A673 (cell line): Measurements from ENCODE around the gene CDPF1. TPM values are rescaled to one million over a fixed set of nuclear protein-coding genes. Genes with fewer than 3 reads are reported as not detected.

ENCODE experiments used
- BruUV-seq: library from RNA; stranded (reverse); fragments of 400-500 nt; replicated peaks from 2 replicates; lab custom pipeline; 2021; lab: Mats Ljungman, UMichigan
- CTCF ChIA-PET: fragments of 300-600 bp; sonication (Branson Sonifier 250); formaldehyde crosslinking; loops from one replicate; lab custom pipeline; 2022; ENCODE audit warnings: antibody characterized with exemption; lab: Charles Lee
- POLR2A ChIA-PET: fragments of 300-600 bp; sonication (Branson Sonifier 250); formaldehyde crosslinking; loops from one replicate; lab custom pipeline; 2022; ENCODE audit warnings: antibody characterized with exemption; ENCODE audit not compliant: low non-redundant PET; lab: Charles Lee
- DNase-seq: peaks from one replicate; pipeline ENCODE4 v3.0.0-alpha.2; 2015; ENCODE audit warnings: low spot score
- H3K27ac ChIP-seq: fragments of 200-600 bp; sonication (generic); 2 replicates; pipeline ENCODE4 v1.5.1; 2016; ENCODE audit warnings: mixed run types, low read depth, mild to moderate bottlenecking, mixed read lengths, antibody characterized with exemption, low read length; ENCODE audit not compliant: poor library complexity, severe bottlenecking
- H3K27me3 ChIP-seq: fragments of 200-600 bp; sonication (generic); replicated peaks from 2 replicates; pipeline ENCODE4 v1.6.1; 2017; ENCODE audit warnings: mixed run types, low read depth, mild to moderate bottlenecking, mixed read lengths, antibody characterized with exemption, low read length; ENCODE audit not compliant: insufficient read depth, poor library complexity
- H3K36me3 ChIP-seq: fragments of 200-600 bp; sonication (generic); 2 replicates; pipeline ENCODE4 v1.6.1; 2016; ENCODE audit warnings: mixed run types, mild to moderate bottlenecking, mixed read lengths, antibody characterized with exemption, low read length; ENCODE audit not compliant: insufficient read depth, poor library complexity, severe bottlenecking
- H3K4me1 ChIP-seq: fragments of 200-600 bp; sonication (generic); 2 replicates; pipeline ENCODE4 v1.6.1; 2017; ENCODE audit warnings: mixed run types, mild to moderate bottlenecking, mixed read lengths, antibody characterized with exemption, low read length; ENCODE audit not compliant: insufficient read depth, poor library complexity, severe bottlenecking
- H3K4me3 ChIP-seq: fragments of 200-600 bp; sonication (generic); 2 replicates; pipeline ENCODE4 v1.5.1; 2016; ENCODE audit warnings: low read depth, mixed run types, mild to moderate bottlenecking, mixed read lengths, low read length; ENCODE audit not compliant: poor library complexity, severe bottlenecking
- H3K9me3 ChIP-seq: fragments of 200-600 bp; sonication (generic); 2 replicates; pipeline ENCODE4 v1.6.1; 2016; ENCODE audit warnings: mixed run types, low read depth, mild to moderate bottlenecking, mixed read lengths, antibody characterized with exemption, low read length; ENCODE audit not compliant: poor library complexity, severe bottlenecking
- EZH2 ChIP-seq: fragments of 200-600 bp; sonication (generic); IDR thresholded peaks from 2 replicates; pipeline ENCODE4 v1.6.1; 2017; ENCODE audit warnings: borderline replicate concordance, low read depth, mild to moderate bottlenecking, mixed read lengths, antibody characterized with exemption, low read length; ENCODE audit not compliant: poor library complexity, severe bottlenecking
- intact Hi-C: fragments of 100-400 bp; cut with micrococcal nuclease; formaldehyde crosslinking; loops from one replicate; pipeline ENCODE4 v1.10.0; 2022; ENCODE audit not compliant: unreplicated experiment
- total RNA-seq: library from RNA; stranded (reverse); gene quantifications from 2 replicates; pipeline ENCODE4 v1.2.3, GENCODE V29; 2021
- TF ChIP-seq, protein P1 (sequence below): fragments of 300-800, 200-600 bp; sonication (generic); conservative IDR thresholded peaks from 2 replicates; pipeline ENCODE4 v1.5.1; 2017; ENCODE audit warnings: low read depth, mild to moderate bottlenecking, antibody characterized with exemption, low read length, moderate library complexity, mixed read lengths

The CDPF1 gene
- total RNA-seq, 1 experiment from 2014 or later = 7.0 TPM

DNA sequence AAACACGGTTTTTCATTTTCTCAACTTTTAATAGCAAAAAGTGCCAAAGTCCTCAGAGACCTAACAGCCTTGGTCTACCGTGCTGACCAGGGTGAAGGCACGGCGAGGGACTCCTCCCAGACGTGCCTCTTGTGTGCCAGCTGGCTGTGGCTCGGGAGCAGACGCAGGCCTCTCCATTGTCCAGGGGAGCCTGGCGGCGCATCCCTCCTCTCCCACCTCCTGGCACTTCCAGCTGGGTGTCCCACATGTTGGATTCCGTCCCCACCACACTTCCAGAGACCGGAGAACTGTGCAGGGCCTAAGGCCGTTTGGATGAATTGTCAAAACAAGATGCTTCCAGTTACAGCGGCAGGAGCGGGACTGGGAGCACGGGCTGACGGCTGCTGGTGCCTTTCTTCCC lies 11.6 kb downstream of the CDPF1 start:
- BruUV-seq = no TSS peak
- Histone ChIP-seq H3K27ac (no peak overlapping the region), H3K4me3 (no peak overlapping the region), H3K9me3 (no peaks in the 10 kb centered on the region), H3K36me3 (no peaks in the 10 kb centered on the region), H3K4me1 (no peaks in the 10 kb centered on the region), H3K27me3 (no peaks in the 10 kb centered on the region)
- ChIA-PET CTCF (no interaction called here), POLR2A (no interaction called here)
- DNase-seq = no peak
- no peak for TF ChIP-seq EZH2
- TF ChIP-seq, protein P1, sequence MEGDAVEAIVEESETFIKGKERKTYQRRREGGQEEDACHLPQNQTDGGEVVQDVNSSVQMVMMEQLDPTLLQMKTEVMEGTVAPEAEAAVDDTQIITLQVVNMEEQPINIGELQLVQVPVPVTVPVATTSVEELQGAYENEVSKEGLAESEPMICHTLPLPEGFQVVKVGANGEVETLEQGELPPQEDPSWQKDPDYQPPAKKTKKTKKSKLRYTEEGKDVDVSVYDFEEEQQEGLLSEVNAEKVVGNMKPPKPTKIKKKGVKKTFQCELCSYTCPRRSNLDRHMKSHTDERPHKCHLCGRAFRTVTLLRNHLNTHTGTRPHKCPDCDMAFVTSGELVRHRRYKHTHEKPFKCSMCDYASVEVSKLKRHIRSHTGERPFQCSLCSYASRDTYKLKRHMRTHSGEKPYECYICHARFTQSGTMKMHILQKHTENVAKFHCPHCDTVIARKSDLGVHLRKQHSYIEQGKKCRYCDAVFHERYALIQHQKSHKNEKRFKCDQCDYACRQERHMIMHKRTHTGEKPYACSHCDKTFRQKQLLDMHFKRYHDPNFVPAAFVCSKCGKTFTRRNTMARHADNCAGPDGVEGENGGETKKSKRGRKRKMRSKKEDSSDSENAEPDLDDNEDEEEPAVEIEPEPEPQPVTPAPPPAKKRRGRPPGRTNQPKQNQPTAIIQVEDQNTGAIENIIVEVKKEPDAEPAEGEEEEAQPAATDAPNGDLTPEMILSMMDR = no peak
- intact Hi-C loops = no loop called here

GRCh38 chr22:46237453-46238124 lies 12.5 kb downstream of the CDPF1 start:
- CTCF ChIA-PET = no interaction called here

DNA sequence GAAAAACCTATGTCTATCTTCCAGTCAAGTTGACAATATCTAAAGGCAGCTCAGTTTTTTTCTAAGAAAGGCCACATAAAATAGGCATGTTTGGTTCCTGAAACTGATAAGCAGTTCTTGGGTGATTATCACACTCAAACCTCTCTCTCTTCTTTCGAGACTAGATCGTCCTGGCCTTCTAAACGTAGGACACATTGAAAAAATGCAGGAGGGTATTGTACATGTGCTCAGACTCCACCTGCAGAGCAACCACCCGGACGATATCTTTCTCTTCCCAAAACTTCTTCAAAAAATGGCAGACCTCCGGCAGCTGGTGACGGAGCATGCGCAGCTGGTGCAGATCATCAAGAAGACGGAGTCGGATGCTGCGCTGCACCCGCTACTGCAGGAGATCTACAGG lies 15.1 kb downstream of the CDPF1 start:
- TF ChIP-seq, protein P1 = no peak
- no peak for TF ChIP-seq EZH2
- H3K9me3 ChIP-seq = no peaks in the 10 kb centered on the region
- no peaks in the 10 kb centered on the region for H3K4me1 ChIP-seq
- ChIA-PET CTCF (no interaction called here), POLR2A (no interaction called here)
- no peak overlapping the region for H3K4me3 ChIP-seq
- no TSS peak for BruUV-seq
- H3K27me3 ChIP-seq = no peaks in the 10 kb centered on the region
- intact Hi-C loops = no loop called here
- DNase-seq = no peak
- no peaks in the 10 kb centered on the region for H3K36me3 ChIP-seq
- H3K27ac ChIP-seq = no peak overlapping the region

More at GRCh38 chr22:46237453-46238124, 12.5 kb downstream of the CDPF1 start:
- H3K4me1 ChIP-seq = no peaks in the 10 kb centered on the region
- H3K27ac ChIP-seq = no peak overlapping the region
- BruUV-seq = no TSS peak
- no peaks in the 10 kb centered on the region for H3K9me3 ChIP-seq
- POLR2A ChIA-PET = no interaction called here
- intact Hi-C loops = no loop called here
- no peak for TF ChIP-seq EZH2
- TF ChIP-seq, protein P1 = no peak
- DNase-seq = no peak
- H3K36me3 ChIP-seq = no peaks in the 10 kb centered on the region
- H3K4me3 ChIP-seq = no peak overlapping the region
- no peaks in the 10 kb centered on the region for H3K27me3 ChIP-seq
